H9 (cell line): ENCODE data around the gene BEGAIN. TPM values are rescaled to one million over a fixed set of nuclear protein-coding genes. Genes with fewer than 3 reads are reported as not detected.

Experiments used
- DNase-seq: peaks from one replicate; pipeline ENCODE4 v3.0.0-alpha.2; 2017
- H2AFZ ChIP-seq: one replicate; pipeline ENCODE4 v1.6.1; 2013; ENCODE audit warnings: mild to moderate bottlenecking, low read length, control low read depth, moderate library complexity
- H2AK5ac ChIP-seq: 2 replicates; pipeline ENCODE4 v1.6.1; 2013; ENCODE audit warnings: low read length, control low read depth, mixed read lengths; ENCODE audit not compliant: insufficient read length
- H2BK120ac ChIP-seq: one replicate; pipeline ENCODE4 v1.6.1; 2013; ENCODE audit warnings: low read depth, mild to moderate bottlenecking, low read length, control low read depth, inconsistent platforms; ENCODE audit not compliant: poor library complexity, severe bottlenecking
- H2BK12ac ChIP-seq: 2 replicates; pipeline ENCODE4 v1.6.1; 2013; ENCODE audit warnings: low read length, control low read depth, mixed read lengths, low read depth; ENCODE audit not compliant: insufficient read length
- H2BK15ac ChIP-seq: 2 replicates; pipeline ENCODE4 v1.6.1; 2013; ENCODE audit warnings: low read depth, low read length, control low read depth
- H2BK20ac ChIP-seq: one replicate; pipeline ENCODE4 v1.6.1; 2013; ENCODE audit warnings: low read depth, mild to moderate bottlenecking, low read length, control low read depth, inconsistent platforms; ENCODE audit not compliant: poor library complexity, severe bottlenecking
- H2BK5ac ChIP-seq: 2 replicates; pipeline ENCODE4 v1.6.1; 2013; ENCODE audit warnings: low read length, control low read depth, mixed read lengths; ENCODE audit not compliant: insufficient read length
- H3K14ac ChIP-seq: 2 replicates; pipeline ENCODE4 v1.6.1; 2013; ENCODE audit warnings: low read length, control low read depth; ENCODE audit not compliant: insufficient read depth
- H3K18ac ChIP-seq: 2 replicates; pipeline ENCODE4 v1.6.1; 2013; ENCODE audit warnings: low read depth, mild to moderate bottlenecking, mixed read lengths, low read length, control low read depth; ENCODE audit not compliant: insufficient read length
- H3K23ac ChIP-seq: 2 replicates; pipeline ENCODE4 v1.6.1; 2013; ENCODE audit warnings: low read length, control low read depth, mixed read lengths, low read depth; ENCODE audit not compliant: insufficient read length
- H3K23me2 ChIP-seq: 2 replicates; pipeline ENCODE4 v1.6.1; 2013; ENCODE audit warnings: low read depth, mild to moderate bottlenecking, mixed read lengths, low read length, control low read depth; ENCODE audit not compliant: insufficient read length, poor library complexity, severe bottlenecking
- H3K27ac ChIP-seq: 2 replicates; pipeline ENCODE4 v1.5.1; 2013; ENCODE audit warnings: low read length, control low read depth, mixed read lengths, low read depth; ENCODE audit not compliant: insufficient read length
- H3K27me3 ChIP-seq: 2 replicates; pipeline ENCODE4 v1.6.1; 2013; ENCODE audit warnings: low read length, control low read depth, inconsistent platforms; ENCODE audit not compliant: insufficient read depth
- H3K4ac ChIP-seq: 2 replicates; pipeline ENCODE4 v1.6.1; 2013; ENCODE audit warnings: low read depth, mild to moderate bottlenecking, control low read depth, inconsistent platforms, low read length, moderate library complexity
- H3K4me1 ChIP-seq: 2 replicates; pipeline ENCODE4 v1.6.1; 2013; ENCODE audit warnings: low read length, control low read depth, inconsistent platforms; ENCODE audit not compliant: insufficient read depth
- H3K4me2 ChIP-seq: 2 replicates; pipeline ENCODE4 v1.6.1; 2013; ENCODE audit warnings: low read length, control low read depth, mixed read lengths; ENCODE audit not compliant: insufficient read length, insufficient read depth
- H3K56ac ChIP-seq: 2 replicates; pipeline ENCODE4 v1.6.1; 2013; ENCODE audit warnings: low read depth, mild to moderate bottlenecking, mixed read lengths, low read length, control low read depth; ENCODE audit not compliant: insufficient read length
- H3K79me1 ChIP-seq: 2 replicates; pipeline ENCODE4 v1.6.1; 2013; ENCODE audit warnings: low read depth, mild to moderate bottlenecking, moderate library complexity, low read length, control low read depth, inconsistent platforms; ENCODE audit not compliant: insufficient read depth, poor library complexity, severe bottlenecking
- H3K79me2 ChIP-seq: 2 replicates; pipeline ENCODE4 v1.6.1; 2013; ENCODE audit warnings: low read length, control low read depth, inconsistent platforms; ENCODE audit not compliant: insufficient read depth
- H3K9ac ChIP-seq: 2 replicates; pipeline ENCODE4 v1.6.1; 2013; ENCODE audit warnings: low read length, control low read depth, mixed read lengths; ENCODE audit not compliant: insufficient read length; ENCODE audit errors: extremely low read depth
- H3K9me3 ChIP-seq: one replicate; pipeline ENCODE4 v1.6.1; 2013; ENCODE audit warnings: low read depth, low read length, inconsistent platforms; ENCODE audit not compliant: control insufficient read depth
- H3T11ph ChIP-seq: one replicate; pipeline ENCODE4 v1.6.1; 2013; ENCODE audit warnings: mild to moderate bottlenecking, low read length, control low read depth, inconsistent platforms
- H4K20me1 ChIP-seq: one replicate; pipeline ENCODE4 v1.6.1; 2013; ENCODE audit not compliant: control insufficient read depth, insufficient read length, insufficient read depth
- H4K5ac ChIP-seq: 2 replicates; pipeline ENCODE4 v1.6.1; 2013; ENCODE audit warnings: low read depth, mild to moderate bottlenecking, mixed read lengths, low read length, control low read depth; ENCODE audit not compliant: insufficient read length
- H4K8ac ChIP-seq: replicated peaks from 2 replicates; pipeline ENCODE4 v1.6.1; 2013; ENCODE audit warnings: low read length, control low read depth, mixed read lengths, low read depth; ENCODE audit not compliant: insufficient read length
- H4K91ac ChIP-seq: 2 replicates; pipeline ENCODE4 v1.6.1; 2013; ENCODE audit warnings: low read depth, mild to moderate bottlenecking, moderate library complexity, mixed read lengths, low read length, control low read depth; ENCODE audit not compliant: insufficient read length
- H3K27ac Mint-ChIP-seq, 3 experiments: 2 replicates in 2 of 3; 3 replicates in 1 of 3; pipeline ENCODE4 v1.8.0; 2020 to 2021; ENCODE audit warnings: mixed read lengths in 3 of 3, mild to moderate bottlenecking in 1 of 3, moderate library complexity in 1 of 3
- H3K27me3 Mint-ChIP-seq: 2 replicates; pipeline ENCODE4 v1.8.0; 2021; ENCODE audit warnings: low read depth, mild to moderate bottlenecking, moderate library complexity, mixed read lengths
- H3K36me3 Mint-ChIP-seq, 3 experiments: 2 replicates in 2 of 3; 3 replicates in 1 of 3; pipeline ENCODE4 v1.8.0; 2020 to 2021; ENCODE audit warnings: low read depth in 3 of 3, mixed read lengths in 3 of 3; ENCODE audit not compliant: insufficient read depth in 1 of 3
- H3K4me1 Mint-ChIP-seq, 2 experiments: 2 replicates each; pipeline ENCODE4 v1.8.0; 2020; ENCODE audit warnings: mixed read lengths in 2 of 2
- H3K4me3 Mint-ChIP-seq, 2 experiments: 2 replicates in 1 of 2; 3 replicates in 1 of 2; pipeline ENCODE4 v1.8.0; 2020 to 2021; ENCODE audit warnings: mild to moderate bottlenecking in 2 of 2, mixed read lengths in 2 of 2, moderate library complexity in 1 of 2
- H3K9me3 Mint-ChIP-seq, 2 experiments: 2 replicates in 1 of 2; 3 replicates in 1 of 2; pipeline ENCODE4 v1.8.0; 2020; ENCODE audit warnings: mild to moderate bottlenecking in 2 of 2, mixed read lengths in 2 of 2, moderate library complexity in 1 of 2
- CTCF ChIP-seq: fragments of 200-600 bp; sonication (generic); conservative IDR thresholded peaks from 3 replicates; pipeline ENCODE4 v1.8.0; 2021; ENCODE audit warnings: antibody characterized with exemption, mild to moderate bottlenecking
- WGBS: extraction: QIAGEN DNeasy Blood & Tissue Kit; methylation state at CpG from one replicate; pipeline ENCODE4 v1.1.7; 2013; ENCODE audit warnings: missing lambda C conversion rate, low lambda C conversion rate, mixed read lengths; ENCODE audit not compliant: insufficient read length; ENCODE audit errors: extremely low coverage; 5-methylcytosine and 5-hydroxymethylcytosine counted together
- total RNA-seq: library from RNA; stranded (reverse); gene quantifications from 2 replicates; pipeline ENCODE4 v1.2.1, GENCODE V29; 2021

The BEGAIN gene
- total RNA-seq, 1 experiment from 2014 or later: 2.6 TPM

- Mint-ChIP-seq H3K27me3 (peaks cover 1% of the 10 kb centered on the region; the same call in 1 of the 2 replicates), H3K36me3 (no peaks in the 10 kb centered on the region), H3K9me3 (no peaks in the 10 kb centered on the region), H3K27ac (no peak overlapping the region), H3K4me1 (peaks cover 9 to 18% of the 10 kb centered on the region in 2 experiments), H3K4me3 (no peak overlapping the region)
- no peak overlapping the region for H4K5ac ChIP-seq
- no peak overlapping the region for H2BK5ac ChIP-seq
- DNase-seq: peak; percentile 34
- no peaks in the 10 kb centered on the region for H3K9me3 ChIP-seq
- no peak overlapping the region for H2BK120ac ChIP-seq
- no peaks in the 10 kb centered on the region for H3K79me1 ChIP-seq
- no peak overlapping the region for H3K4ac ChIP-seq
- no peaks in the 10 kb centered on the region for H3K4me1 ChIP-seq
- no peak for TF ChIP-seq CTCF
- H2AK5ac ChIP-seq: no peak overlapping the region
- no peaks in the 10 kb centered on the region for H3K23me2 ChIP-seq
- no peaks in the 10 kb centered on the region for H3K79me2 ChIP-seq
- no peak overlapping the region for H3K27ac ChIP-seq
- no peak overlapping the region for H2AFZ ChIP-seq
- no CpG with 5 or more reads among the region's 69 CpGs for WGBS
- no peak overlapping the region for H3T11ph ChIP-seq
- no peak overlapping the region for H3K18ac ChIP-seq
- no peak overlapping the region for H3K4me2 ChIP-seq
- H2BK12ac ChIP-seq: no peak overlapping the region
- no peak overlapping the region for H3K9ac ChIP-seq
- no peak overlapping the region for H4K91ac ChIP-seq
- no peaks in the 10 kb centered on the region for H3K27me3 ChIP-seq
- no peaks in the 10 kb centered on the region for H4K20me1 ChIP-seq
- H3K56ac ChIP-seq: no peak overlapping the region
- no peak overlapping the region for H3K14ac ChIP-seq
- H2BK15ac ChIP-seq: no peak overlapping the region
- no peak overlapping the region for H3K23ac ChIP-seq
- no peak overlapping the region for H4K8ac ChIP-seq
- H2BK20ac ChIP-seq: no peak overlapping the region
Observed at GRCh38 chr14:100538351-100539002, 48.7 kb downstream of the BEGAIN start.
